ENCODE measurements around the gene ZNF398. TPM values are rescaled to one million over a fixed set of nuclear protein-coding genes. Genes with fewer than 3 reads are reported as not detected.
A peak's percentile ranks its signal among the peaks of the same experiment; 100 is the strongest.

The ZNF398 gene
- total and polyA plus RNA-seq, 9 of the 15 experiments (the other 6 are each of a cell fraction or from before 2014, with no cell fraction given) = 4.0 to 18.6 (median 10.4) TPM

GRCh38 chr7:149126662-149127266 lies 20.5 kb upstream of the ZNF398 start (continued):
- TF ChIP-seq STAG1 (CRISPR knock-in tag; IDR thresholded peaks at IDR 0.05; ENCODE audit: borderline replicate concordance) (peak; percentile 59; the same call in 1 of the 2 replicates), E2F5 (CRISPR knock-in tag; IDR thresholded peaks at IDR 0.05) (no peak), YY1 (IDR thresholded peaks at IDR 0.05; ENCODE audit: borderline replicate concordance in 1 of 3, control insufficient read depth in 1 of 3, extremely low read depth in 1 of 3, insufficient read depth in 3 of 3, insufficient read length in 1 of 3, insufficient replicate concordance in 2 of 3, low read depth in 1 of 3, low read length in 2 of 3) (peak; percentile 40 to 86 (median 69)), DIDO1 (tag; IDR thresholded peaks at IDR 0.05; ENCODE audit: low read depth) (no peak), RBM39 (optimal IDR thresholded peaks at IDR 0.05; ENCODE audit: low read depth, low read length) (peak; percentile 73), CHCHD3 (CRISPR knock-in tag; IDR thresholded peaks at IDR 0.05) (no peak), UBTF (IDR thresholded peaks at IDR 0.05; ENCODE audit: borderline replicate concordance in 1 of 2, low read depth in 2 of 2, low read length in 2 of 2) (peak in 1 of 2 experiments; percentile 4; a peak in 2 of 4 replicates), HIVEP1 (CRISPR knock-in tag; IDR thresholded peaks at IDR 0.05) (no peak), TCF15 (CRISPR knock-in tag; IDR thresholded peaks at IDR 0.05) (no peak), PTBP1 (IDR thresholded peaks at IDR 0.05; ENCODE audit: low read depth, low read length) (peak; percentile 20; the same call in 1 of the 2 replicates), ARHGAP35 (IDR thresholded peaks at IDR 0.05; ENCODE audit: partially characterized antibody) (peak; percentile 10), ZC3H4 (CRISPR knock-in tag; IDR thresholded peaks at IDR 0.05; ENCODE audit: borderline replicate concordance) (peak; percentile 97; the same call in 1 of the 2 replicates), STAT6 (CRISPR knock-in tag; IDR thresholded peaks at IDR 0.05) (no peak), GABPB2 (CRISPR knock-in tag; conservative IDR thresholded peaks at IDR 0.05) (0 out of 2 replicates have a peak, but pooled peaks have one; percentile 44), FOSL1 (tag; conservative IDR thresholded peaks at IDR 0.05) (peak; percentile 45), CC2D1A (IDR thresholded peaks at IDR 0.05) (0 out of 2 replicates have a peak, but pooled peaks have one; percentile 21), PHB (CRISPR knock-in tag; IDR thresholded peaks at IDR 0.05) (peak; percentile 83), MAZ (CRISPR knock-in tag; conservative IDR thresholded peaks at IDR 0.05 in 1 of 2, IDR thresholded peaks at IDR 0.05 in 1 of 2) (no peak), NCOA6 (IDR thresholded peaks at IDR 0.05) (peak; percentile 89), ARID2 (IDR thresholded peaks at IDR 0.05) (peak; percentile 57; the same call in 1 of the 2 replicates), ZBTB7A (IDR thresholded peaks at IDR 0.05; ENCODE audit: borderline replicate concordance, control insufficient read depth, low read depth, low read length) (peak; percentile 85), ERF (CRISPR knock-in tag; IDR thresholded peaks at IDR 0.05) (peak; percentile 38; the same call in 1 of the 2 replicates)

All from K562 (cell line).